MM.1S (cell line): Measurements from ENCODE around the gene SYNE2.

Experiments used
- DNase-seq: peaks from one replicate; pipeline ENCODE4 v3.0.0-alpha.2; 2015
- H2AFZ ChIP-seq: fragments of 300-600 bp; sonication (generic); 2 replicates; pipeline ENCODE4 v1.6.0; 2016; ENCODE audit warnings: antibody characterized with exemption, low read length
- H3F3A ChIP-seq: fragments of 300-600 bp; sonication (generic); 2 replicates; pipeline ENCODE4 v1.6.1; 2016; ENCODE audit warnings: mild to moderate bottlenecking, antibody characterized with exemption, low read length, moderate library complexity, mixed read lengths; ENCODE audit not compliant: insufficient read depth
- H3K27ac ChIP-seq: fragments of 300-600 bp; sonication (generic); 2 replicates; pipeline ENCODE4 v1.5.1; 2016; ENCODE audit warnings: mild to moderate bottlenecking, low read length
- H3K27me3 ChIP-seq: fragments of 300-600 bp; sonication (generic); replicated peaks from 2 replicates; pipeline ENCODE4 v1.6.0; 2016; ENCODE audit warnings: low read length; ENCODE audit not compliant: insufficient read depth
- H3K36me3 ChIP-seq: fragments of 300-600 bp; sonication (generic); replicated peaks from 2 replicates; pipeline ENCODE4 v1.6.1; 2016; ENCODE audit warnings: mild to moderate bottlenecking, low read length, mixed read lengths; ENCODE audit not compliant: insufficient read depth
- H3K4me1 ChIP-seq: fragments of 300-600 bp; sonication (generic); 2 replicates; pipeline ENCODE4 v1.6.1; 2016; ENCODE audit warnings: low read length, mixed read lengths
- H3K4me2 ChIP-seq: fragments of 300-600 bp; sonication (generic); 2 replicates; pipeline ENCODE4 v1.6.0; 2016; ENCODE audit warnings: low read depth, low read length
- H3K4me3 ChIP-seq: fragments of 300-600 bp; sonication (generic); 2 replicates; pipeline ENCODE4 v1.5.1; 2016; ENCODE audit warnings: low read length, mixed read lengths
- H3K79me2 ChIP-seq: fragments of 300-600 bp; sonication (generic); 2 replicates; pipeline ENCODE4 v1.6.1; 2016; ENCODE audit warnings: mixed run types, low read length, mixed read lengths
- H3K9ac ChIP-seq: fragments of 300-600 bp; sonication (generic); 2 replicates; pipeline ENCODE4 v1.6.1; 2016; ENCODE audit warnings: low read length, mixed read lengths
- H3K9me2 ChIP-seq: fragments of 300-600 bp; sonication (generic); replicated peaks from 2 replicates; pipeline ENCODE4 v1.6.1; 2016; ENCODE audit warnings: mild to moderate bottlenecking, low read length, mixed read lengths; ENCODE audit not compliant: insufficient read depth
- H3K9me3 ChIP-seq: fragments of 300-600 bp; sonication (generic); replicated peaks from 2 replicates; pipeline ENCODE4 v1.6.1; 2016; ENCODE audit warnings: mild to moderate bottlenecking, low read length, mixed read lengths; ENCODE audit not compliant: insufficient read depth
- H4K20me1 ChIP-seq: fragments of 300-600 bp; sonication (generic); 2 replicates; pipeline ENCODE4 v1.6.1; 2016; ENCODE audit warnings: mild to moderate bottlenecking, low read length, moderate library complexity, mixed read lengths; ENCODE audit not compliant: insufficient read depth
- CTCF ChIP-seq: fragments of 300-600 bp; sonication (generic); IDR thresholded peaks from 2 replicates; pipeline ENCODE4 v1.5.1; 2016; ENCODE audit warnings: antibody characterized with exemption, low read length, mixed read lengths
- EZH2 ChIP-seq: fragments of 300-600 bp; sonication (generic); optimal IDR thresholded peaks from 2 replicates; pipeline ENCODE3; 2017; ENCODE audit warnings: low read depth, mild to moderate bottlenecking, antibody characterized with exemption, low read length, mixed read lengths
- EZH2phosphoT487 ChIP-seq: fragments of 300-600 bp; sonication (generic); IDR thresholded peaks from 2 replicates; pipeline ENCODE4 v1.6.1; 2018; ENCODE audit warnings: antibody characterized with exemption, low read length

SYNE2 gene

DNA sequence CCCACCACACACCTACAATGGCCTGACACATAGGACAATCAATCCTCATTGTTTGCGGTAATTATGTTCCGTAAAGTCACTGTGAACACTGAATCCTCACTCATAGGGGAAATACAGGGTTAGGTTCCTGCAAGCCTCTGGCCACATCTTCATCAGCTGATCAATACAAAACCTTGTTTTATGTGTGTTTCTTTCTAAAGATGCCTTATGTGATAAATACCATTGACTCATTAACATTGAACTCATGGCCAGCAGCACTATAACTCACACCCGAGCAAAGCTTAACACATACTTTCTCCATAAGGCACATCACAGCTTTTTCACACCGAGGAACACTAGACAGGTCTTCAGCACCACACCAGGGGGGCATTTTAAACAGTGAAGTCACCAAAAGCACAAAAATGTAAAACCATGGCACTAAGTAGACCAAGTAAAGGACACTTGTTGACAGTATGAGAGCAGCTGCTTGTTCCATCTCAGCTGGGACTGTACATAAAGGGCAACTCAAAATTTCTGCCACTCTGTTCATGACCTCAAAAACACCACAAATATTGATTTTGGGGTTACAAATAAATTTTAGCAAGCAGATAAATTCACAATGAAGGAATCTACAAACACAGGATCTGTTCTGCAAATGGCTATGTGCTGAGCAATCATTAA is 380.9 kb downstream of the SYNE2 start:
- no peaks in the 10 kb centered on the region for H3K9me2 ChIP-seq
- no peak overlapping the region for H2AFZ ChIP-seq
- H3F3A ChIP-seq, result peaks cover 3% of the 10 kb centered on the region; the same call in 1 of the 2 replicates
- H3K27me3 ChIP-seq, result no peaks in the 10 kb centered on the region
- H3K4me3 ChIP-seq, result no peak overlapping the region
- no peaks in the 10 kb centered on the region for H3K36me3 ChIP-seq
- no peaks in the 10 kb centered on the region for H3K79me2 ChIP-seq
- no peaks in the 10 kb centered on the region for H3K9me3 ChIP-seq
- H3K27ac ChIP-seq, result no peak overlapping the region
- H3K4me1 ChIP-seq, result peaks cover 18% of the 10 kb centered on the region; the same call in 1 of the 2 replicates
- H3K9ac ChIP-seq, result no peak overlapping the region
- DNase-seq, result no peak
- no peaks in the 10 kb centered on the region for H4K20me1 ChIP-seq
- TF ChIP-seq EZH2phosphoT487, result no peak
- no peak for TF ChIP-seq EZH2
- TF ChIP-seq CTCF, result no peak
- H3K4me2 ChIP-seq, result no peak overlapping the region

GRCh38 chr14:64234877-64235651 is 382.3 kb downstream of the SYNE2 start:
- Histone ChIP-seq H4K20me1 (no peaks in the 10 kb centered on the region), H3K9ac (peak overlapping the region; percentile 18), H3K4me1 (peaks cover 18% of the 10 kb centered on the region; the same call in 1 of the 2 replicates), H3K36me3 (no peaks in the 10 kb centered on the region), H3K4me2 (peak overlapping the region; percentile 52; the same call in 1 of the 2 replicates), H3K27ac (peak overlapping the region; percentile 76), H3K27me3 (no peaks in the 10 kb centered on the region), H3K4me3 (no peak overlapping the region), H3F3A (peaks cover 3% of the 10 kb centered on the region; the same call in 1 of the 2 replicates), H2AFZ (peak overlapping the region; percentile 11; the same call in 1 of the 2 replicates), H3K9me2 (no peaks in the 10 kb centered on the region), H3K79me2 (no peaks in the 10 kb centered on the region), H3K9me3 (no peaks in the 10 kb centered on the region)
- TF ChIP-seq EZH2phosphoT487, result no peak
- TF ChIP-seq CTCF, result no peak
- TF ChIP-seq EZH2, result no peak
- DNase-seq, result no peak

GRCh38 chr14:64235652-64236640 is 383.1 kb downstream of the SYNE2 start:
- H3K4me2 ChIP-seq, result peak overlapping the region; percentile 52; the same call in 1 of the 2 replicates
- H3K27me3 ChIP-seq, result no peaks in the 10 kb centered on the region
- H3K9me3 ChIP-seq, result no peaks in the 10 kb centered on the region
- H3K4me3 ChIP-seq, result no peak overlapping the region; the same call in 1 of the 2 replicates
- TF ChIP-seq EZH2, result no peak
- no peak for TF ChIP-seq CTCF
- no peak for TF ChIP-seq EZH2phosphoT487
- peaks cover 3% of the 10 kb centered on the region; the same call in 1 of the 2 replicates for H3F3A ChIP-seq
- H3K36me3 ChIP-seq, result no peaks in the 10 kb centered on the region
- no peaks in the 10 kb centered on the region for H4K20me1 ChIP-seq
- peak overlapping the region; percentile 11; the same call in 1 of the 2 replicates for H2AFZ ChIP-seq
- DNase-seq, result peak; percentile 15
- H3K27ac ChIP-seq, result peak overlapping the region; percentile 76
- peaks cover 18% of the 10 kb centered on the region; the same call in 1 of the 2 replicates for H3K4me1 ChIP-seq
- H3K9me2 ChIP-seq, result no peaks in the 10 kb centered on the region
- no peaks in the 10 kb centered on the region for H3K79me2 ChIP-seq
- H3K9ac ChIP-seq, result peak overlapping the region; percentile 18
